NCI-H2227 (cell line): ENCODE data around the gene UCN.

Experiments used
- DNase-seq: peaks from one replicate; lab custom pipeline; 2025; ENCODE audit not compliant: unreplicated experiment; lab: John Stamatoyannopoulos, UW

UCN gene

DNA sequence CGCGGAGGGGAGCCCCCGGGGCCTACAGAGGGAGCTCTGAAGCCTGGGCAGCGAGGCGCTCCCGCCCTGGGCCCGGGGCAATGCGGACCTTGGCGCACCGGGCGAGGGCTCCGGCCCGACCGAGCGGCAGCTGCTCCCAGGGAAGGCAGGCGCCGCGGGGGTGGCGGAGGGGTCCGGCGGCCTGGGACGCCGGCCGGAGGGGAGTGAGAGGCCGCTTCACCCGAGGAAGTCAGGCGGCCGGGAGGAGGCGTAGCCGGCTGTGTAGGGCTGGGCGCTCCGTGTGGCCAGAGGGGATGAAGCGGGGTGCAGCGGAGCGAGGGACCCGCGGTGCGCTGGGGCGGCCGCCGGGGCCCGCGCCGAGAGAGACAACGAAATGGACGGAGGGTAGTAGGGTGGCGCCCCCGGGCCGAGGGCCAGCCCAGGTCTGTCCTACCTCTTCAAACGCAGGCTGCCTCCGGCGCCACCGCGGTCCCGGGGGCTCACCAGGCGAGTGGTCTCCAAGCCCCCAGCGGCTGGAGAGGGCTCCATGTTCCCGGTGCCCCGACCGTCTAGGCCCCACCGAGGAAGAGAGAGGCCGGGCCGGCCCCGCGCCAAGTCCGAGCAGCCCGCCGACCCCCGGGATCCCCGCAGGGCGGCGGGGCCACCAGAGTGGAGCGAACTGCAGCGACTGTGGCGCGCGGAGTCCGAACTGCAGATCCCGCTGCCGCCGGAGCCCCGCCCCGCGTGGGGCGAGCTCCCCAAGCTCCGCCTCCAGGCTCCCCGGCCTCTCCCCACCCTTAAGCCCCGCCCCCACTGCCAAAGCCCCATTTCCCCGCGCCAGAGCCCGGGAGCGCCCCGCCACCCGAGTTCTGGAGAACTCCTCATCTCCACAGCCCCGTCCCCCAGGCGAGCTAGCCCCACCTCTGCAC lies 45.6 kb downstream of the UCN start, which contains the start of gene SLC30A3:
TSS of gene SLC30A3 (minus strand) at position 669 of the 908 bp plus-strand sequence. CDS start at position 528, 141 bp downstream.
- peak; percentile 72 for DNase-seq

- DNase-seq, result peak; percentile 33
Measured at GRCh38 chr2:27261926-27262298, 46.3 kb downstream of the UCN start.

GRCh38 chr2:27261241-27261925 lies 46.9 kb downstream of the UCN start:
- DNase-seq, result no peak

- no peak for DNase-seq
Measured at GRCh38 chr2:27258051-27258450, 50.2 kb downstream of the UCN start.
